Effector memory CD8-positive, alpha-beta T cell (primary cell): ENCODE results near the gene MS4A10.

ENCODE experiments used
- ATAC-seq: fragments of 150-1000 bp; cut with Tn5 transposase; replicated peaks from 2 replicates; pipeline ENCODE4 v1.10.0; 2021; ENCODE audit warnings: mild to moderate bottlenecking, moderate library complexity
- DNase-seq, 3 experiments: peaks; one replicate each; pipeline ENCODE4 v3.0.0; 2021
- H3K27ac Mint-ChIP-seq, 2 donors: one replicate each; pipeline ENCODE4 v1.8.0; 2022; ENCODE audit warnings: mild to moderate bottlenecking in 2 of 2, mixed read lengths in 2 of 2, moderate library complexity in 2 of 2
- H3K27me3 Mint-ChIP-seq, 2 donors: one replicate each; pipeline ENCODE4 v1.8.0; 2022; ENCODE audit warnings: mixed read lengths in 2 of 2
- H3K36me3 Mint-ChIP-seq: one replicate; pipeline ENCODE4 v1.8.0; 2022; ENCODE audit warnings: mild to moderate bottlenecking, moderate library complexity, mixed read lengths; ENCODE audit not compliant: insufficient read depth
- H3K4me1 Mint-ChIP-seq, 2 donors: one replicate each; pipeline ENCODE4 v1.8.0; 2022; ENCODE audit warnings: low read depth in 2 of 2, mixed read lengths in 2 of 2
- H3K4me3 Mint-ChIP-seq, 2 donors: one replicate each; pipeline ENCODE4 v1.8.0; 2022; ENCODE audit warnings: mild to moderate bottlenecking in 2 of 2, mixed read lengths in 2 of 2, moderate library complexity in 2 of 2
- H3K9me3 Mint-ChIP-seq, 2 donors: one replicate each; pipeline ENCODE4 v1.8.0; 2022; ENCODE audit warnings: mixed read lengths in 2 of 2

Gene MS4A10

GRCh38 chr11:60831143-60831500 is 46.0 kb downstream of the MS4A10 start:
- Mint-ChIP-seq H3K4me3 (no peak overlapping the region), H3K27ac (no peak overlapping the region), H3K4me1 (peaks cover 0 to 3% of the 10 kb centered on the region in 2 donors), H3K9me3 (no peaks in the 10 kb centered on the region), H3K27me3 (peaks cover 18 to 65% of the 10 kb centered on the region in 2 donors), H3K36me3 (no peaks in the 10 kb centered on the region)
- ATAC-seq: peak; percentile 90
- DNase-seq: peak; percentile 74 to 80 (median 75)

GRCh38 chr11:60831501-60832079 is 46.5 kb downstream of the MS4A10 start:
- DNase-seq (no peak), ATAC-seq (no peak)
- Mint-ChIP-seq H3K27ac (no peak overlapping the region), H3K9me3 (no peaks in the 10 kb centered on the region), H3K36me3 (no peaks in the 10 kb centered on the region), H3K4me1 (peaks cover 0 to 3% of the 10 kb centered on the region in 2 donors), H3K27me3 (peaks cover 18 to 65% of the 10 kb centered on the region in 2 donors), H3K4me3 (no peak overlapping the region)

GRCh38 chr11:60834742-60835533 is 49.8 kb downstream of the MS4A10 start:
- H3K27me3 Mint-ChIP-seq: peaks cover 18 to 51% of the 10 kb centered on the region in 2 donors
- no peak overlapping the region for H3K27ac Mint-ChIP-seq
- H3K4me1 Mint-ChIP-seq: peaks cover 0 to 3% of the 10 kb centered on the region in 2 donors
- H3K4me3 Mint-ChIP-seq: no peak overlapping the region
- DNase-seq (no peak), ATAC-seq (no peak)
- H3K36me3 Mint-ChIP-seq: no peaks in the 10 kb centered on the region
- H3K9me3 Mint-ChIP-seq: no peaks in the 10 kb centered on the region

- H3K36me3 Mint-ChIP-seq: no peaks in the 10 kb centered on the region
- H3K27ac Mint-ChIP-seq: no peak overlapping the region
- H3K27me3 Mint-ChIP-seq: peaks cover 18 to 51% of the 10 kb centered on the region in 2 donors
- H3K9me3 Mint-ChIP-seq: no peaks in the 10 kb centered on the region
- no peak overlapping the region for H3K4me3 Mint-ChIP-seq
- DNase-seq (no peak), ATAC-seq (no peak)
- peaks cover 1 to 3% of the 10 kb centered on the region in 2 donors for H3K4me1 Mint-ChIP-seq
Measured at GRCh38 chr11:60835534-60835846, 50.4 kb downstream of the MS4A10 start.

- ATAC-seq (no peak), DNase-seq (no peak)
- Mint-ChIP-seq H3K4me1 (peaks cover 10 to 15% of the 10 kb centered on the region in 2 donors), H3K9me3 (peaks cover 0 to 3% of the 10 kb centered on the region in 2 donors), H3K4me3 (no peak overlapping the region), H3K36me3 (peaks cover 9% of the 10 kb centered on the region), H3K27ac (peak overlapping the region; percentile 13 to 58), H3K27me3 (peaks cover 18 to 47% of the 10 kb centered on the region in 2 donors)
Measured at GRCh38 chr11:60836866-60837515, 51.9 kb downstream of the MS4A10 start.

- H3K4me1 Mint-ChIP-seq: peaks cover 21 to 25% of the 10 kb centered on the region in 2 donors
- no peak overlapping the region for H3K27ac Mint-ChIP-seq
- ATAC-seq (no peak), DNase-seq (no peak)
- no peak overlapping the region for H3K4me3 Mint-ChIP-seq
- peaks cover 13% of the 10 kb centered on the region for H3K36me3 Mint-ChIP-seq
- H3K9me3 Mint-ChIP-seq: peaks cover 0 to 3% of the 10 kb centered on the region in 2 donors
- peaks cover 9 to 39% of the 10 kb centered on the region in 2 donors for H3K27me3 Mint-ChIP-seq
Measured at GRCh38 chr11:60838132-60838531, 53.0 kb downstream of the MS4A10 start.

GRCh38 chr11:60840470-60841430 is 55.6 kb downstream of the MS4A10 start:
- peaks cover 0 to 3% of the 10 kb centered on the region in 2 donors for H3K9me3 Mint-ChIP-seq
- H3K27ac Mint-ChIP-seq: peak overlapping the region; percentile 44 to 89
- H3K27me3 Mint-ChIP-seq: peaks cover 0 to 13% of the 10 kb centered on the region in 2 donors
- DNase-seq (no peak), ATAC-seq (no peak)
- peaks cover 44 to 45% of the 10 kb centered on the region in 2 donors for H3K4me1 Mint-ChIP-seq
- H3K4me3 Mint-ChIP-seq: peak overlapping the region; percentile 88 to 90
- H3K36me3 Mint-ChIP-seq: peaks cover 23% of the 10 kb centered on the region

- peaks cover 0 to 3% of the 10 kb centered on the region in 2 donors for H3K9me3 Mint-ChIP-seq
- peak within 1 kb of the TSS; percentile 88 to 90 for H3K4me3 Mint-ChIP-seq
- DNase-seq: peak; percentile 99 to 100 (median 100)
- H3K36me3 Mint-ChIP-seq: peaks cover 30% of the 10 kb centered on the region
- peak within 1 kb of the TSS; percentile 89 to 96 for H3K27ac Mint-ChIP-seq
- H3K4me1 Mint-ChIP-seq: peaks cover 44 to 45% of the 10 kb centered on the region in 2 donors
- peaks cover 0 to 6% of the 10 kb centered on the region in 2 donors for H3K27me3 Mint-ChIP-seq
- peak; percentile 97 for ATAC-seq
Measured at GRCh38 chr11:60841797-60842667, 56.9 kb downstream of the MS4A10 start, which contains the start of gene CCDC86. Gene CCDC86 (plus strand): TSS chr11:60842113. CDS start chr11:60842125, 12 bp downstream.

GRCh38 chr11:60842668-60843600 is 57.8 kb downstream of the MS4A10 start:
- Mint-ChIP-seq H3K4me3 (peak overlapping the region; percentile 88 to 90), H3K4me1 (peaks cover 44 to 45% of the 10 kb centered on the region in 2 donors), H3K27me3 (no peaks in the 10 kb centered on the region), H3K9me3 (peaks cover 0 to 3% of the 10 kb centered on the region in 2 donors), H3K27ac (peak overlapping the region; percentile 89 to 96), H3K36me3 (peaks cover 30% of the 10 kb centered on the region)
- DNase-seq (peak in 1 of 3 experiments; percentile 6), ATAC-seq (no peak)

- Mint-ChIP-seq H3K36me3 (peaks cover 34% of the 10 kb centered on the region), H3K9me3 (peaks cover 0 to 3% of the 10 kb centered on the region in 2 donors), H3K27ac (peak overlapping the region; percentile 65 to 96), H3K4me1 (peaks cover 45% of the 10 kb centered on the region in 2 donors), H3K27me3 (no peaks in the 10 kb centered on the region), H3K4me3 (peak overlapping the region; percentile 88 to 90)
- no peak for ATAC-seq
- DNase-seq: no peak
Measured at GRCh38 chr11:60844045-60844869, 59.1 kb downstream of the MS4A10 start.

- ATAC-seq: no peak
- Mint-ChIP-seq H3K27ac (peak overlapping the region; percentile 65 to 96), H3K27me3 (no peaks in the 10 kb centered on the region), H3K9me3 (peaks cover 0 to 3% of the 10 kb centered on the region in 2 donors), H3K4me3 (peak overlapping the region; percentile 88 to 90), H3K4me1 (peaks cover 45% of the 10 kb centered on the region in 2 donors), H3K36me3 (peaks cover 38% of the 10 kb centered on the region)
- DNase-seq: no peak
Measured at GRCh38 chr11:60844870-60845221, 59.7 kb downstream of the MS4A10 start.
